BE2C (cell line): Measurements from ENCODE around the gene STX17.

Source experiments
- DNase-seq: peaks from one replicate; pipeline ENCODE4 v3.0.0-alpha.2; 2020
- H3K27me3 ChIP-seq: fragments of 250-450 bp; sonication (Bioruptor Pico); 2 replicates; pipeline ENCODE4 v1.5.1; 2020; ENCODE audit warnings: mild to moderate bottlenecking
- H3K36me3 ChIP-seq: fragments of 250-450 bp; sonication (Bioruptor Pico); 2 replicates; pipeline ENCODE4 v1.5.1; 2020; ENCODE audit warnings: mild to moderate bottlenecking
- H3K4me1 ChIP-seq: fragments of 250-450 bp; sonication (Bioruptor Pico); 2 replicates; pipeline ENCODE4 v1.5.1; 2020
- H3K4me3 ChIP-seq: 2 replicates; pipeline ENCODE4 v1.5.1; 2011; ENCODE audit warnings: low read depth, low read length
- H3K9me3 ChIP-seq: fragments of 250-450 bp; sonication (Bioruptor Pico); 2 replicates; pipeline ENCODE4 v1.5.1; 2020
- CTCF ChIP-seq: IDR thresholded peaks from 2 replicates; pipeline ENCODE4 v1.5.1; 2012; ENCODE audit warnings: mild to moderate bottlenecking, low read depth, low read length

STX17 gene

GRCh38 chr9:99998866-99999265 lies 92.4 kb downstream of the STX17 start:
- Histone ChIP-seq H3K4me3 (no peak overlapping the region), H3K27me3 (no peaks in the 10 kb centered on the region), H3K4me1 (no peaks in the 10 kb centered on the region), H3K36me3 (peaks cover 8% of the 10 kb centered on the region), H3K9me3 (no peaks in the 10 kb centered on the region)
- no peak for DNase-seq
- no peak for TF ChIP-seq CTCF

- Histone ChIP-seq H3K36me3 (peaks cover 17% of the 10 kb centered on the region), H3K4me1 (no peaks in the 10 kb centered on the region), H3K9me3 (no peaks in the 10 kb centered on the region), H3K4me3 (no peak overlapping the region), H3K27me3 (no peaks in the 10 kb centered on the region)
- no peak for DNase-seq
- TF ChIP-seq CTCF = no peak
Measured at GRCh38 chr9:99999797-100000196, 93.3 kb downstream of the STX17 start.

GRCh38 chr9:100011062-100011681 lies 104.7 kb downstream of the STX17 start:
- H3K27me3 ChIP-seq = no peaks in the 10 kb centered on the region
- peak; percentile 78 for TF ChIP-seq CTCF
- H3K4me1 ChIP-seq = no peaks in the 10 kb centered on the region
- no peaks in the 10 kb centered on the region for H3K9me3 ChIP-seq
- no peak overlapping the region for H3K4me3 ChIP-seq
- peak; percentile 57 for DNase-seq
- H3K36me3 ChIP-seq = peaks cover 9% of the 10 kb centered on the region

GRCh38 chr9:100012279-100012678 lies 105.8 kb downstream of the STX17 start:
- no peak for TF ChIP-seq CTCF
- DNase-seq = no peak
- no peak overlapping the region for H3K4me3 ChIP-seq
- peaks cover 9% of the 10 kb centered on the region for H3K36me3 ChIP-seq
- no peaks in the 10 kb centered on the region for H3K27me3 ChIP-seq
- H3K9me3 ChIP-seq = no peaks in the 10 kb centered on the region
- no peaks in the 10 kb centered on the region for H3K4me1 ChIP-seq

- Histone ChIP-seq H3K4me1 (no peaks in the 10 kb centered on the region), H3K4me3 (no peak overlapping the region), H3K27me3 (no peaks in the 10 kb centered on the region), H3K36me3 (peaks cover 9% of the 10 kb centered on the region), H3K9me3 (no peaks in the 10 kb centered on the region)
- TF ChIP-seq CTCF = no peak
- no peak for DNase-seq
Measured at GRCh38 chr9:100013573-100013972, 107.1 kb downstream of the STX17 start.

GRCh38 chr9:100014846-100015245 lies 108.4 kb downstream of the STX17 start:
- Histone ChIP-seq H3K4me1 (no peaks in the 10 kb centered on the region), H3K4me3 (no peak overlapping the region), H3K36me3 (peaks cover 9% of the 10 kb centered on the region), H3K9me3 (no peaks in the 10 kb centered on the region), H3K27me3 (no peaks in the 10 kb centered on the region)
- no peak for TF ChIP-seq CTCF
- DNase-seq = no peak
